NAMALWA (cell line): ENCODE measurements around the gene IL17B.

Experiments
- DNase-seq: peaks from one replicate; pipeline ENCODE4 v3.0.0-alpha.2; 2015; ENCODE audit warnings: low spot score

IL17B gene

GRCh38 chr5:149379177-149379761 is at the start of gene IL17B:
TSS of gene IL17B (minus strand) at chr5:149379292. CDS start at chr5:149379225, 67 bp downstream.
- no peak for DNase-seq

- DNase-seq: no peak
These were observed 48.9 kb upstream of the IL17B start for GRCh38 chr5:149428032-149428431.

- no peak for DNase-seq
These were observed 48.3 kb upstream of the IL17B start for GRCh38 chr5:149427374-149427773.

- DNase-seq: no peak
These were observed 47.8 kb upstream of the IL17B start for GRCh38 chr5:149426931-149427330.

- no peak for DNase-seq
These were observed 46.6 kb upstream of the IL17B start for GRCh38 chr5:149425729-149426128.

- no peak for DNase-seq
These were observed 45.6 kb upstream of the IL17B start for GRCh38 chr5:149424371-149425315.

- DNase-seq: no peak
These were observed 44.7 kb upstream of the IL17B start for GRCh38 chr5:149423794-149424268.

- DNase-seq: no peak
These were observed 44.1 kb upstream of the IL17B start for GRCh38 chr5:149423049-149423793.

- DNase-seq: no peak
These were observed 43.4 kb upstream of the IL17B start for GRCh38 chr5:149422366-149423048.

GRCh38 chr5:149421834-149422233 is 42.7 kb upstream of the IL17B start:
- no peak for DNase-seq

- no peak for DNase-seq
These were observed 42.2 kb upstream of the IL17B start for GRCh38 chr5:149421372-149421685.

GRCh38 chr5:149420545-149421371 is 41.7 kb upstream of the IL17B start:
- no peak for DNase-seq

- DNase-seq: no peak
These were observed 40.9 kb upstream of the IL17B start for GRCh38 chr5:149419859-149420544.

GRCh38 chr5:149419532-149419858 is 40.4 kb upstream of the IL17B start:
- no peak for DNase-seq

- no peak for DNase-seq
These were observed 39.9 kb upstream of the IL17B start for GRCh38 chr5:149418910-149419531.

GRCh38 chr5:149417711-149418368 is 38.7 kb upstream of the IL17B start:
- no peak for DNase-seq

GRCh38 chr5:149416987-149417710 is 38.1 kb upstream of the IL17B start:
- no peak for DNase-seq

- DNase-seq: no peak
These were observed 36.2 kb upstream of the IL17B start for GRCh38 chr5:149415066-149415967.
